SK-N-MC (cell line): ENCODE measurements around the gene ENTPD3.
"Not testable (repeated sequence)": the region's sequence is repeated elsewhere in the genome, so short reads cannot be mapped to it uniquely, and the experiment has no call there.

Source experiments
- DNase-seq: peaks from one replicate; pipeline ENCODE4 v3.0.0-alpha.2; 2011; ENCODE audit warnings: low read depth, low spot score
- H3K27ac ChIP-seq: fragments of 200-600 bp; sonication (generic); 2 replicates; pipeline ENCODE4 v1.5.1; 2016; ENCODE audit warnings: mixed run types
- H3K36me3 ChIP-seq: fragments of 200-600 bp; sonication (generic); 2 replicates; pipeline ENCODE4 v1.6.1; 2017; ENCODE audit warnings: antibody characterized with exemption, low read length, mixed read lengths; ENCODE audit not compliant: insufficient read depth
- H3K4me3 ChIP-seq: fragments of 200-600 bp; sonication (generic); 2 replicates; pipeline ENCODE4 v1.5.1; 2016
- H3K9ac ChIP-seq: fragments of 200-600 bp; sonication (generic); 2 replicates; pipeline ENCODE4 v1.8.0; 2017; ENCODE audit warnings: mixed run types, mixed read lengths; ENCODE audit not compliant: insufficient read length
- H3K9me3 ChIP-seq: fragments of 200-600 bp; sonication (generic); 2 replicates; pipeline ENCODE4 v1.6.1; 2017; ENCODE audit warnings: low read depth, mild to moderate bottlenecking, antibody characterized with exemption, low read length, moderate library complexity, mixed read lengths
- EZH2 ChIP-seq: fragments of 200-600 bp; sonication (generic); IDR thresholded peaks from one replicate; pipeline ENCODE4 v1.6.1; 2017; ENCODE audit warnings: antibody characterized with exemption
- FOXP2 ChIP-seq: optimal IDR thresholded peaks from 2 replicates; pipeline ENCODE3; 2011; ENCODE audit warnings: mild to moderate bottlenecking, moderate library complexity; ENCODE audit not compliant: insufficient read depth; ENCODE audit errors: extremely low read length, control extremely low read depth
- POLR2AphosphoS5 ChIP-seq: IDR thresholded peaks from 2 replicates; pipeline ENCODE4 v1.6.1; 2012; ENCODE audit warnings: mild to moderate bottlenecking, low read depth, low read length, borderline replicate concordance

ENTPD3 gene

GRCh38 chr3:40452562-40452875 lies 65.5 kb downstream of the ENTPD3 start:
- no peak for TF ChIP-seq POLR2AphosphoS5
- no peak for TF ChIP-seq FOXP2
- no peak for TF ChIP-seq EZH2
- H3K36me3 ChIP-seq: no peaks in the 10 kb centered on the region
- H3K27ac ChIP-seq: no peak overlapping the region
- peak overlapping the region; percentile 75 for H3K9ac ChIP-seq
- no peak for DNase-seq
- peak overlapping the region; percentile 83 for H3K4me3 ChIP-seq
- H3K9me3 ChIP-seq: no peaks in the 10 kb centered on the region

GRCh38 chr3:40452876-40453730 lies 66.1 kb downstream of the ENTPD3 start:
- H3K27ac ChIP-seq: no peak overlapping the region
- peaks cover 5% of the 10 kb centered on the region for H3K36me3 ChIP-seq
- peak overlapping the region; percentile 83 for H3K4me3 ChIP-seq
- H3K9ac ChIP-seq: peak overlapping the region; percentile 75
- DNase-seq: peak; percentile 66
- H3K9me3 ChIP-seq: no peaks in the 10 kb centered on the region
- TF ChIP-seq POLR2AphosphoS5 (peak; percentile 82), FOXP2 (no peak), EZH2 (no peak)

GRCh38 chr3:40453933-40454332 lies 66.9 kb downstream of the ENTPD3 start:
- TF ChIP-seq EZH2 (no peak), POLR2AphosphoS5 (no peak), FOXP2 (no peak)
- no peak for DNase-seq
- Histone ChIP-seq H3K9me3 (no peaks in the 10 kb centered on the region), H3K4me3 (peak overlapping the region; percentile 83), H3K36me3 (peaks cover 13% of the 10 kb centered on the region), H3K27ac (no peak overlapping the region), H3K9ac (peak overlapping the region; percentile 44)

GRCh38 chr3:40455328-40455727 lies 68.3 kb downstream of the ENTPD3 start:
- H3K9me3 ChIP-seq: no peaks in the 10 kb centered on the region
- no peak overlapping the region for H3K4me3 ChIP-seq
- no peak overlapping the region for H3K27ac ChIP-seq
- no peak for DNase-seq
- peaks cover 26% of the 10 kb centered on the region for H3K36me3 ChIP-seq
- TF ChIP-seq FOXP2: no peak
- TF ChIP-seq EZH2: no peak
- TF ChIP-seq POLR2AphosphoS5: no peak
- H3K9ac ChIP-seq: no peak overlapping the region

GRCh38 chr3:40456279-40456939 lies 69.4 kb downstream of the ENTPD3 start:
- H3K9ac ChIP-seq: peak overlapping the region; percentile 96
- peaks cover 36% of the 10 kb centered on the region for H3K36me3 ChIP-seq
- peak overlapping the region; percentile 88 for H3K4me3 ChIP-seq
- no peaks in the 10 kb centered on the region for H3K9me3 ChIP-seq
- DNase-seq: no peak
- peak overlapping the region; percentile 91 for H3K27ac ChIP-seq
- no peak for TF ChIP-seq POLR2AphosphoS5
- TF ChIP-seq EZH2: no peak
- TF ChIP-seq FOXP2: no peak

GRCh38 chr3:40456940-40457823 lies 70.2 kb downstream of the ENTPD3 start, which contains the start of gene RPL14:
Gene RPL14, plus strand, starts transcription at chr3:40457339. Its CDS starts 133 bp downstream, at chr3:40457472.
- Histone ChIP-seq H3K36me3 (peaks cover 42% of the 10 kb centered on the region), H3K4me3 (peak within 1 kb of the TSS; percentile 88), H3K27ac (peak within 1 kb of the TSS; percentile 91), H3K9ac (peak within 1 kb of the TSS; percentile 96), H3K9me3 (no peaks in the 10 kb centered on the region)
- TF ChIP-seq POLR2AphosphoS5 (peak; percentile 98), FOXP2 (no peak)
- DNase-seq: peak; percentile 45

GRCh38 chr3:40458473-40458872 lies 71.5 kb downstream of the ENTPD3 start:
- Histone ChIP-seq H3K4me3 (peak overlapping the region; percentile 88), H3K9me3 (no peaks in the 10 kb centered on the region), H3K36me3 (peaks cover 49% of the 10 kb centered on the region), H3K9ac (peak overlapping the region; percentile 96), H3K27ac (0 out of 2 replicates have a peak overlapping the region, but pooled peaks have one; percentile 57)
- no peak for DNase-seq
- TF ChIP-seq POLR2AphosphoS5 (no peak), EZH2 (no peak), FOXP2 (no peak)

GRCh38 chr3:40460481-40460880 lies 73.5 kb downstream of the ENTPD3 start:
- not testable (repeated sequence) for H3K9ac ChIP-seq, H3K9me3 ChIP-seq, DNase-seq, H3K4me3 ChIP-seq, H3K27ac ChIP-seq
- peaks cover 60% of the 10 kb centered on the region for H3K36me3 ChIP-seq
